Measurements from ENCODE around the gene DGKD.

GRCh38 chr2:233519787-233520611 lies 165.7 kb downstream of the DGKD start:
- TF ChIP-seq CTCF (IDR thresholded peaks at IDR 0.05) (no peak), POLR2AphosphoS5 (IDR thresholded peaks at IDR 0.05) (no peak), POLR2A (IDR thresholded peaks at IDR 0.05) (no peak), EP300 (IDR thresholded peaks at IDR 0.05) (no peak)

Data from gastroesophageal sphincter (tissue), 3 donors.